IMR-90 (cell line): Measurements from ENCODE around the gene ARRB1. TPM values are rescaled to one million over a fixed set of nuclear protein-coding genes. Genes with fewer than 3 reads are reported as not detected.

Source experiments
- ATAC-seq: fragments of 200-7000 bp; cut with Tn5 transposase; 2 replicates; pipeline ENCODE4 v1.9.1; 2020; ENCODE audit warnings: low read depth, mild to moderate bottlenecking, moderate library complexity
- BruUV-seq: library from RNA; stranded (reverse); fragments of 400-500 nt; replicated peaks from 2 replicates; lab custom pipeline; 2021; lab: Mats Ljungman, UMichigan
- CTCF ChIA-PET: fragments of 300-600 bp; formaldehyde crosslinking; extraction: SDS; loops from one replicate; lab custom pipeline; 2021; ENCODE audit warnings: antibody characterized with exemption; lab: Yijun Ruan, JAX
- POLR2A ChIA-PET: fragments of 300-600 bp; sonication (Branson Sonifier 250); formaldehyde crosslinking; loops from one replicate; lab custom pipeline; 2022; ENCODE audit warnings: antibody characterized with exemption; ENCODE audit not compliant: unreplicated experiment; lab: Charles Lee
- DNase-seq: peaks from one replicate; pipeline ENCODE4 v3.0.0; 2013
- H2AFZ ChIP-seq: replicated peaks from 2 replicates; pipeline ENCODE3; 2013; ENCODE audit warnings: low read length, mild to moderate bottlenecking; ENCODE audit not compliant: poor library complexity
- H2AK5ac ChIP-seq: 2 replicates; pipeline ENCODE4 v1.6.1; 2013; ENCODE audit warnings: low read depth, low read length, inconsistent platforms
- H2AK9ac ChIP-seq: replicated peaks from 2 replicates; pipeline ENCODE3; 2013; ENCODE audit warnings: mild to moderate bottlenecking, low read depth, low read length, moderate library complexity; ENCODE audit not compliant: poor library complexity
- H2BK120ac ChIP-seq: 2 replicates; pipeline ENCODE4 v1.6.1; 2013; ENCODE audit warnings: low read depth, low read length, inconsistent platforms
- H2BK15ac ChIP-seq: 3 replicates; pipeline ENCODE4 v1.6.1; 2013; ENCODE audit warnings: low read depth, low read length, inconsistent platforms
- H2BK20ac ChIP-seq: 2 replicates; pipeline ENCODE4 v1.6.1; 2013; ENCODE audit warnings: low read depth, mild to moderate bottlenecking, inconsistent platforms, low read length, moderate library complexity
- H2BK5ac ChIP-seq: 2 replicates; pipeline ENCODE4 v1.6.1; 2013; ENCODE audit warnings: mild to moderate bottlenecking, low read depth, low read length, inconsistent platforms; ENCODE audit not compliant: poor library complexity, severe bottlenecking
- H3K14ac ChIP-seq: replicated peaks from 2 replicates; pipeline ENCODE4 v1.6.1; 2013; ENCODE audit warnings: low read depth, low read length, inconsistent platforms
- H3K18ac ChIP-seq: 2 replicates; pipeline ENCODE4 v1.6.1; 2013; ENCODE audit warnings: low read depth, low read length, control low read depth
- H3K23ac ChIP-seq: 2 replicates; pipeline ENCODE4 v1.6.1; 2013; ENCODE audit warnings: low read depth, low read length, inconsistent platforms
- H3K27ac ChIP-seq: 2 replicates; pipeline ENCODE4 v1.5.1; 2013; ENCODE audit warnings: mild to moderate bottlenecking, control low read depth, low read length; ENCODE audit not compliant: insufficient read depth
- H3K27me3 ChIP-seq: 2 replicates; pipeline ENCODE4 v1.6.1; 2013; ENCODE audit warnings: low read length; ENCODE audit not compliant: control insufficient read depth, insufficient read depth
- H3K36me3 ChIP-seq: 2 replicates; pipeline ENCODE4 v1.6.1; 2013; ENCODE audit warnings: low read length, mixed read lengths; ENCODE audit not compliant: control insufficient read depth, insufficient read depth
- H3K4ac ChIP-seq: 2 replicates; pipeline ENCODE4 v1.6.1; 2013; ENCODE audit warnings: low read depth, low read length, inconsistent platforms
- H3K4me1 ChIP-seq: 2 replicates; pipeline ENCODE4 v1.6.1; 2013; ENCODE audit warnings: low read length, mixed read lengths; ENCODE audit not compliant: control insufficient read depth, insufficient read depth
- H3K4me2 ChIP-seq: 2 replicates; pipeline ENCODE4 v1.6.1; 2013; ENCODE audit warnings: low read depth, mild to moderate bottlenecking, control low read depth, low read length, moderate library complexity
- H3K4me3 ChIP-seq: 2 replicates; pipeline ENCODE4 v1.5.1; 2013; ENCODE audit warnings: low read depth, mild to moderate bottlenecking, control low read depth, low read length, moderate library complexity; ENCODE audit not compliant: insufficient read depth
- H3K56ac ChIP-seq: 2 replicates; pipeline ENCODE4 v1.6.1; 2013; ENCODE audit warnings: low read length, inconsistent platforms; ENCODE audit not compliant: insufficient read depth; ENCODE audit errors: extremely low read depth
- H3K79me1 ChIP-seq, 2 experiments: 2 replicates each; pipeline ENCODE4 v1.6.1; 2013; ENCODE audit warnings: low read length in 2 of 2, inconsistent platforms in 1 of 2, low read depth in 1 of 2
- H3K9ac ChIP-seq: 2 replicates; pipeline ENCODE4 v1.6.1; 2013; ENCODE audit warnings: low read depth, low read length, control low read depth
- H3K9me1 ChIP-seq: 2 replicates; pipeline ENCODE4 v1.6.1; 2013; ENCODE audit warnings: low read length, inconsistent platforms; ENCODE audit not compliant: insufficient read depth
- H3K9me3 ChIP-seq: 2 replicates; pipeline ENCODE4 v1.6.1; 2013; ENCODE audit warnings: low read length; ENCODE audit not compliant: control insufficient read depth, insufficient read depth
- H4K20me1 ChIP-seq: 2 replicates; pipeline ENCODE4 v1.6.1; 2013; ENCODE audit warnings: low read length, inconsistent platforms; ENCODE audit not compliant: insufficient read depth
- H4K5ac ChIP-seq: 2 replicates; pipeline ENCODE4 v1.6.1; 2013; ENCODE audit warnings: mild to moderate bottlenecking, low read depth, low read length, control low read depth
- H4K8ac ChIP-seq, 2 experiments: 2 replicates each; pipeline ENCODE4 v1.6.1; 2013; ENCODE audit warnings: low read depth in 2 of 2, low read length in 2 of 2, control low read depth in 1 of 2, inconsistent platforms in 1 of 2
- H4K91ac ChIP-seq: 2 replicates; pipeline ENCODE4 v1.6.1; 2013; ENCODE audit warnings: low read depth, low read length, inconsistent platforms; ENCODE audit not compliant: insufficient read depth
- CHD1 ChIP-seq: IDR thresholded peaks from 2 replicates; pipeline ENCODE4 v1.6.1; 2012; ENCODE audit warnings: low read depth, low read length, improper control_type of control experiment
- WGBS, 2 experiments: methylation state at CpG; one replicate each; pipeline versions ENCODE4 v1.1.5 to v1.1.7; 2013; ENCODE audit warnings: missing lambda C conversion rate in 2 of 2; ENCODE audit not compliant: insufficient read length in 1 of 2; ENCODE audit errors: extremely low coverage in 2 of 2; 5-methylcytosine and 5-hydroxymethylcytosine counted together
- dilution Hi-C: fragments of 300-500 bp; cut with HindIII; formaldehyde crosslinking; loops from one replicate; pipeline ENCODE4 v1.14.3; 2018; ENCODE audit warnings: low sequenced_read_pairs; ENCODE audit not compliant: unreplicated experiment
- in situ Hi-C: fragments of 300-500 bp; cut with MboI; formaldehyde crosslinking; loops from 3 replicates; pipeline ENCODE4 v1.14.3; 2019; ENCODE audit warnings: low sequenced_read_pairs, inconsistent platforms, mixed read lengths
- intact Hi-C: fragments of 100-400 bp; cut with micrococcal nuclease; formaldehyde crosslinking; loops from 2 replicates; pipeline ENCODE4 v1.10.0; 2022
- polyA plus RNA-seq, 3 experiments: library from polyadenylated mRNA; depleted of rRNA; stranded (reverse); fragments of >200 nt; gene quantifications; 2 replicates each; pipeline ENCODE4 v1.2.3, GENCODE V29; 2012; ENCODE audit warnings: low replicate concordance in 1 of 3
- total RNA-seq: library from RNA; depleted of rRNA; stranded (reverse); fragments of >200 nt; gene quantifications from 2 replicates; pipeline ENCODE4 v1.2.3, GENCODE V29; 2012
- TF ChIP-seq, protein P1 (sequence below): fragments of 150-350 bp; IDR thresholded peaks from 2 replicates; pipeline ENCODE4 v1.6.1; 2017; ENCODE audit warnings: mild to moderate bottlenecking, antibody characterized with exemption, low read length, low read depth

Gene ARRB1
- total and polyA plus RNA-seq, 2 of the 4 experiments (the other 2 are of a cell fraction) = 11.0 to 17.4 TPM

DNA sequence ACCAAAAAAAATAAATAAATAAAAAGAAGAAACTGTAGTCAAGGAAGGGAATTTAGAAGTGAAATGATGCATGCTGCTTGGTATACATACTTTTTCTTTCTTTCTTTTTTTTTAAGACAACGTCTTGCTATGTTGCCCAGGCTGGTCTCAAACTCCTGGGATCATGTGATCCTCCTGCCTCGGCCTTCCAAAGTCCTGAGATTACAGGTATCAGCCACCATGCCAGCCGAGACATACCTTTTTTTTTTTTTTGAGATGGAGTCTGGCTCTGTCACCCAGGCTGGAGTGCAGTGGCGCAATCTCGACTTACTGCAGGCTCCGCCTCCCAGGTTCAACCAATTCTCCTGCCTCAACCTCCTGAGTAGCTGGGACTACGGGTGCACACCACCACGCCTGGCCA lies 21.7 kb upstream of the ARRB1 start:
- intact Hi-C loops (no loop called here), in situ Hi-C loops (no loop called here), dilution Hi-C loops (no loop called here)
- no peak overlapping the region for H3K4me3 ChIP-seq
- BruUV-seq = no TSS peak
- 60% methylated on average over 1 of the region's 8 CpGs; no CpG with 5 or more reads in 1 of the 2 experiments for whole genome bisulfite sequencing, 2 experiments
- H4K8ac ChIP-seq = no peak overlapping the region
- no peak overlapping the region for H4K5ac ChIP-seq
- no peak overlapping the region for H3K23ac ChIP-seq
- H2BK20ac ChIP-seq = no peak overlapping the region
- no peak overlapping the region for H3K9ac ChIP-seq
- H2BK5ac ChIP-seq = no peak overlapping the region
- H2BK15ac ChIP-seq = no peak overlapping the region
- ChIA-PET POLR2A (no interaction called here), CTCF (interaction anchor here (0.8 kb wide), 1 partner anchor 13 kb away, joined by 10 read pairs; no protein-coding TSS in a partner anchor)
- H3K14ac ChIP-seq = no peak overlapping the region
- no peaks in the 10 kb centered on the region for H3K36me3 ChIP-seq
- H3K79me1 ChIP-seq = no peaks in the 10 kb centered on the region
- H4K20me1 ChIP-seq = no peaks in the 10 kb centered on the region
- H3K9me1 ChIP-seq = no peaks in the 10 kb centered on the region
- H3K18ac ChIP-seq = no peak overlapping the region
- no peak overlapping the region for H3K56ac ChIP-seq
- H2BK120ac ChIP-seq = no peak overlapping the region
- ATAC-seq (no peak), DNase-seq (no peak)
- TF ChIP-seq, protein P1, sequence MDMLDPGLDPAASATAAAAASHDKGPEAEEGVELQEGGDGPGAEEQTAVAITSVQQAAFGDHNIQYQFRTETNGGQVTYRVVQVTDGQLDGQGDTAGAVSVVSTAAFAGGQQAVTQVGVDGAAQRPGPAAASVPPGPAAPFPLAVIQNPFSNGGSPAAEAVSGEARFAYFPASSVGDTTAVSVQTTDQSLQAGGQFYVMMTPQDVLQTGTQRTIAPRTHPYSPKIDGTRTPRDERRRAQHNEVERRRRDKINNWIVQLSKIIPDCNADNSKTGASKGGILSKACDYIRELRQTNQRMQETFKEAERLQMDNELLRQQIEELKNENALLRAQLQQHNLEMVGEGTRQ = no peak
- TF ChIP-seq CHD1 = no peak
- no peak overlapping the region for H3K4me2 ChIP-seq
- H2AFZ ChIP-seq = no peak overlapping the region
- no peak overlapping the region for H4K91ac ChIP-seq
- H2AK9ac ChIP-seq = no peak overlapping the region
- H3K4me1 ChIP-seq = peaks cover 6% of the 10 kb centered on the region; the same call in 1 of the 2 replicates
- peaks cover 12% of the 10 kb centered on the region for H3K9me3 ChIP-seq
- no peak overlapping the region for H2AK5ac ChIP-seq
- no peak overlapping the region for H3K4ac ChIP-seq
- no peak overlapping the region for H3K27ac ChIP-seq
- peaks cover 10% of the 10 kb centered on the region for H3K27me3 ChIP-seq
